OCI-LY7 (cell line): ENCODE measurements around the gene CALR. TPM values are rescaled to one million over a fixed set of nuclear protein-coding genes. Genes with fewer than 3 reads are reported as not detected.

Experiments used
- BruUV-seq: library from RNA; stranded (reverse); fragments of 400-500 nt; replicated peaks from 2 replicates; lab custom pipeline; 2021; lab: Mats Ljungman, UMichigan
- CTCF ChIA-PET: fragments of 300-600 bp; sonication (Branson Sonifier 250); formaldehyde crosslinking; loops from one replicate; lab custom pipeline; 2022; ENCODE audit warnings: antibody characterized with exemption; ENCODE audit not compliant: unreplicated experiment; lab: Charles Lee
- POLR2A ChIA-PET: fragments of 300-600 bp; sonication (Branson Sonifier 250); formaldehyde crosslinking; loops from one replicate; lab custom pipeline; 2022; ENCODE audit warnings: antibody characterized with exemption; lab: Charles Lee
- DNase-seq: peaks from one replicate; pipeline ENCODE4 v3.0.0-alpha.2; 2015; ENCODE audit warnings: low spot score
- H2AFZ ChIP-seq: fragments of 200-600 bp; sonication (generic), shearing (Covaris generic); 2 replicates; pipeline ENCODE4 v1.6.1; 2014; ENCODE audit warnings: mild to moderate bottlenecking, antibody characterized with exemption, low read length, moderate library complexity
- H3K27ac ChIP-seq: fragments of 200-600 bp; sonication (generic); 2 replicates; pipeline ENCODE4 v1.5.1; 2014; ENCODE audit warnings: mixed run types, low read depth, mild to moderate bottlenecking, moderate library complexity, low read length, inconsistent platforms; ENCODE audit not compliant: poor library complexity, severe bottlenecking
- H3K36me3 ChIP-seq: fragments of 200-600 bp; sonication (generic); 2 replicates; pipeline ENCODE4 v1.6.1; 2014; ENCODE audit warnings: mild to moderate bottlenecking, antibody characterized with exemption, low read length, moderate library complexity, mixed read lengths; ENCODE audit not compliant: insufficient read depth
- H3K4me1 ChIP-seq: fragments of 200-600 bp; sonication (generic); 2 replicates; pipeline ENCODE4 v1.5.1; 2014; ENCODE audit warnings: mild to moderate bottlenecking, low read length; ENCODE audit not compliant: insufficient read depth, poor library complexity, severe bottlenecking
- H3K4me2 ChIP-seq: fragments of 200-600 bp; sonication (generic); 2 replicates; pipeline ENCODE4 v1.6.1; 2014; ENCODE audit warnings: mild to moderate bottlenecking, low read length
- H3K4me3 ChIP-seq: fragments of 200-600 bp; sonication (generic); 2 replicates; pipeline ENCODE4 v1.5.1; 2014; ENCODE audit warnings: mild to moderate bottlenecking, low read depth, low read length; ENCODE audit not compliant: poor library complexity, severe bottlenecking
- H3K79me2 ChIP-seq: fragments of 200-600 bp; sonication (generic); 2 replicates; pipeline ENCODE4 v1.6.1; 2016; ENCODE audit warnings: low read depth, mild to moderate bottlenecking, low read length, moderate library complexity, mixed read lengths; ENCODE audit not compliant: insufficient read depth
- H3K9me2 ChIP-seq: fragments of 200-600 bp; sonication (generic); 2 replicates; pipeline ENCODE4 v1.6.1; 2016; ENCODE audit warnings: mild to moderate bottlenecking, low read length, mixed read lengths; ENCODE audit not compliant: insufficient read depth
- H3K9me3 ChIP-seq: fragments of 200-600 bp; sonication (generic); 2 replicates; pipeline ENCODE4 v1.6.1; 2014; ENCODE audit warnings: mild to moderate bottlenecking, mixed run types, low read length, mixed read lengths
- H4K20me1 ChIP-seq: fragments of 200-600 bp; sonication (generic); 2 replicates; pipeline ENCODE4 v1.6.1; 2014; ENCODE audit warnings: mild to moderate bottlenecking, antibody characterized with exemption, low read length, moderate library complexity, mixed read lengths; ENCODE audit not compliant: insufficient read depth
- EZH2phosphoT487 ChIP-seq: fragments of 200-600 bp; sonication (generic); IDR thresholded peaks from 2 replicates; pipeline ENCODE4 v1.6.1; 2018; ENCODE audit warnings: low read depth, borderline replicate concordance, mild to moderate bottlenecking, mixed run types, antibody characterized with exemption, low read length, moderate library complexity, mixed read lengths
- intact Hi-C: fragments of 100-400 bp; cut with micrococcal nuclease; formaldehyde crosslinking; loops from one replicate; pipeline ENCODE4 v1.10.0; 2022; ENCODE audit not compliant: unreplicated experiment
- total RNA-seq, 2 experiments: library from RNA; depleted of rRNA in 1 of 2; stranded (reverse); fragments of >200 nt in 1 of 2; shearing (Covaris generic) in 1 of 2; gene quantifications; 2 replicates each; pipeline ENCODE4 v1.2.3, GENCODE V29; 2014 to 2022
- TF ChIP-seq, protein P1 (sequence below): fragments of 200-600 bp; sonication (generic); conservative IDR thresholded peaks from 2 replicates; pipeline ENCODE4 v1.5.1; 2014; ENCODE audit warnings: mild to moderate bottlenecking, antibody characterized with exemption, low read length, moderate library complexity, mixed read lengths

CALR gene
- total RNA-seq, 2 experiments from 2014 or later, result 581 to 1,039 TPM

DNA sequence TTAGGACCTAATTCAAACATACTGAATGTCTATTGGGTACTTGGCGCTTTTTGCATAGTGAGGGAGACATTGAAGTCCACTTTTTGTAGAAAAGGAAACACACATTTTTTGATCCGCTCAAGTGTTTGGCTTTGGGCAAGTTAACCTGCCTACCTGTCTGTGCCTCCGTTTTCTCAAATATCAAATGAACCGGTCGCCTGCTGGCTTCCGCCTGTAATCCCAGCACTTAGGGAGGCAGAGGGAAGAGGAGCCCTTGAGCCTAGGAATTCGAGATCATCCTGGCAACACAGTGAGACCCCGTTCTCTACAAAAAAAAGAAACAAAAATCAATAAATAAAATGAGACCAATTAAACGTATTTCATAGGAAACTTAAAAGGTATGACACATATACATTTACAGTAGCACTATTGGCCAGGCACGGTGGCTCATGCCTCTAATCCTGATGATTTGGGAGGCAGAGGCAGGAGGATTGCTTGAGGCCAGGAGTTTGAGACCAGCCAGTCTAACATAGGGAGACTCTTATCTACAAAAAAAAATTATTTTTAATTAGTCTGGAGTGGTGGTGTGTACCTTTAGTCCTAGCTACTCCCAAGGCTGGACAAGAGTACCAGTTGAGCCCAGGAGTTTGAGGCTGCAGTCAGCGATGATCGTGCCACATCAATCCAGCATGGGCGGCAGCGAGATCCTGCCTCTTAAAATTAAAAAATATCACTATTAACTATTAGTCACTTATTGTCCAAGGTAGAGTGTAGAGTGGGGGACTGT, 8.5 kb downstream of the CALR start:
- ChIA-PET POLR2A (interaction anchor here (0.9 to 1.1 kb wide), 3 partner anchors 9 to 208 kb away, joined by 3 to 4 read pairs (median 4); no protein-coding TSS in a partner anchor), CTCF (no interaction called here)
- BruUV-seq, result TSS peak; percentile 39
- Histone ChIP-seq H3K79me2 (peaks cover 28% of the 10 kb centered on the region), H3K4me1 (peaks cover 45% of the 10 kb centered on the region), H3K9me2 (no peaks in the 10 kb centered on the region), H2AFZ (no peak overlapping the region), H3K4me2 (peak overlapping the region; percentile 95), H4K20me1 (peaks cover 14% of the 10 kb centered on the region; the same call in 1 of the 2 replicates), H3K4me3 (peak overlapping the region; percentile 88), H3K9me3 (no peaks in the 10 kb centered on the region), H3K36me3 (peaks cover 90% of the 10 kb centered on the region), H3K27ac (peak overlapping the region; percentile 64)
- intact Hi-C loops, result no loop called here
- DNase-seq, result no peak
- TF ChIP-seq EZH2phosphoT487, result no peak
- TF ChIP-seq, protein P1, sequence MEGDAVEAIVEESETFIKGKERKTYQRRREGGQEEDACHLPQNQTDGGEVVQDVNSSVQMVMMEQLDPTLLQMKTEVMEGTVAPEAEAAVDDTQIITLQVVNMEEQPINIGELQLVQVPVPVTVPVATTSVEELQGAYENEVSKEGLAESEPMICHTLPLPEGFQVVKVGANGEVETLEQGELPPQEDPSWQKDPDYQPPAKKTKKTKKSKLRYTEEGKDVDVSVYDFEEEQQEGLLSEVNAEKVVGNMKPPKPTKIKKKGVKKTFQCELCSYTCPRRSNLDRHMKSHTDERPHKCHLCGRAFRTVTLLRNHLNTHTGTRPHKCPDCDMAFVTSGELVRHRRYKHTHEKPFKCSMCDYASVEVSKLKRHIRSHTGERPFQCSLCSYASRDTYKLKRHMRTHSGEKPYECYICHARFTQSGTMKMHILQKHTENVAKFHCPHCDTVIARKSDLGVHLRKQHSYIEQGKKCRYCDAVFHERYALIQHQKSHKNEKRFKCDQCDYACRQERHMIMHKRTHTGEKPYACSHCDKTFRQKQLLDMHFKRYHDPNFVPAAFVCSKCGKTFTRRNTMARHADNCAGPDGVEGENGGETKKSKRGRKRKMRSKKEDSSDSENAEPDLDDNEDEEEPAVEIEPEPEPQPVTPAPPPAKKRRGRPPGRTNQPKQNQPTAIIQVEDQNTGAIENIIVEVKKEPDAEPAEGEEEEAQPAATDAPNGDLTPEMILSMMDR, result no peak

DNA sequence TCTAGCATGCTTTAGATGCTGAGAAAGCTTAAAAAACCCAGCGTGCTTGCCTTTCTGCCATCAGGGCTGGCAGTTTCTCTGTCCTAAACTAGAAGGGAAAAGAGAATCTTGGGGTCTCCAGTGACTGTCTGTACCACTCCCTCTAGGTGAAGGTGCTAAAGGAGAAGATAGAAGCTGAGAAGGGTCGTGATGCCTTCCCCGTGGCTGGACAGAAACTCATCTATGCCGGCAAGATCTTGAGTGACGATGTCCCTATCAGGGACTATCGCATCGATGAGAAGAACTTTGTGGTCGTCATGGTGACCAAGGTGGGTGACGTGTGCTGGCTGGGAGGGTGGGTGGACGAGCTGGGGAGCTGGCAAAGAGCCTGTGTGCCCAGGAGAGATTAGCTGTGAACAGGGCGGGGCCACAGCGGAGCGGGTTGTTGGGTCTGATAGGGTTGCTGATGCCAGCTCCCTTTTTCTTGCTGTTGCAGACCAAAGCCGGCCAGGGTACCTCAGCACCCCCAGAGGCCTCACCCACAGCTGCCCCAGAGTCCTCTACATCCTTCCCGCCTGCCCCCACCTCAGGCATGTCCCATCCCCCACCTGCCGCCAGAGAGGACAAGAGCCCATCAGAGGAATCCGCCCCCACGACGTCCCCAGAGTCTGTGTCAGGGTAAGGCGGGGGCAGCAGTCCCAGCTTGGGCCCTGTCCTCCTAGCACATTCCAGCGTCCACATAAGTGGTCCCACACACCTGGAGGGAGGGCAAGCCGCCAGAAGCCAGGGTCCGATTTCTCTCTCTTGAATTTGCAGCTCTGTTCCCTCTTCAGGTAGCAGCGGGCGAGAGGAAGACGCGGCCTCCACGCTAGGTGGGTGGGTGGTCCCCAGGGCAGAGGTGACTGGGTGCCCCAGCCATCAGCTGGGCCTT, 9.5 kb downstream of the CALR start:
- intact Hi-C loops, result no loop called here
- Histone ChIP-seq H3K36me3 (peaks cover 89% of the 10 kb centered on the region), H3K4me1 (peaks cover 36% of the 10 kb centered on the region), H3K79me2 (peaks cover 20% of the 10 kb centered on the region), H3K27ac (no peak overlapping the region), H2AFZ (no peak overlapping the region), H3K4me2 (peak overlapping the region; percentile 95), H4K20me1 (peaks cover 14% of the 10 kb centered on the region; the same call in 1 of the 2 replicates), H3K9me2 (no peaks in the 10 kb centered on the region), H3K9me3 (no peaks in the 10 kb centered on the region), H3K4me3 (peak overlapping the region; percentile 88)
- CTCF ChIA-PET, result no interaction called here
- POLR2A ChIA-PET, result no interaction called here
- no TSS peak for BruUV-seq
- no peak for DNase-seq
- TF ChIP-seq EZH2phosphoT487, result no peak
- TF ChIP-seq, protein P1, result no peak
